HG03378 (cell line): ENCODE measurements around the gene TRPV5.
"Not testable (repeated sequence)": the region's sequence is repeated elsewhere in the genome, so short reads cannot be mapped to it uniquely, and the experiment has no call there.

Experiments used
- ATAC-seq: cut with Tn5 transposase; IDR thresholded peaks from one replicate; pipeline ENCODE4 v1.9.1; 2021; ENCODE audit warnings: mild to moderate bottlenecking, moderate library complexity; ENCODE audit not compliant: unreplicated experiment

The TRPV5 gene

GRCh38 chr7:142933624-142934023, at the start of gene TRPV5:
Gene TRPV5, minus strand, starts transcription at chr7:142933746. Its CDS starts 287 bp downstream, at chr7:142933459.
- ATAC-seq: no peak

GRCh38 chr7:142978402-142978801, 44.9 kb upstream of the TRPV5 start:
- not testable (repeated sequence) for ATAC-seq

GRCh38 chr7:142974626-142975025, 41.1 kb upstream of the TRPV5 start:
- ATAC-seq: no peak

- no peak for ATAC-seq
These were observed 35.6 kb upstream of the TRPV5 start for GRCh38 chr7:142969183-142969582.

- ATAC-seq: no peak
These were observed 34.7 kb upstream of the TRPV5 start for GRCh38 chr7:142968229-142968628.

GRCh38 chr7:142964502-142965246, 31.1 kb upstream of the TRPV5 start:
- no peak for ATAC-seq

- no peak for ATAC-seq
These were observed 30.4 kb upstream of the TRPV5 start for GRCh38 chr7:142963993-142964392.

GRCh38 chr7:142962991-142963390, 29.4 kb upstream of the TRPV5 start:
- no peak for ATAC-seq

GRCh38 chr7:142961973-142962926, 28.7 kb upstream of the TRPV5 start, which contains the start of gene KEL:
Gene KEL, minus strand, starts transcription at chr7:142962363. Its CDS starts 157 bp downstream, at chr7:142962206.
- ATAC-seq: no peak

GRCh38 chr7:142961595-142961972, 28.0 kb upstream of the TRPV5 start:
- no peak for ATAC-seq

GRCh38 chr7:142960955-142961512, 27.5 kb upstream of the TRPV5 start:
- no peak for ATAC-seq

GRCh38 chr7:142959202-142959601, 25.7 kb upstream of the TRPV5 start:
- no peak for ATAC-seq

- ATAC-seq: no peak
These were observed 24.2 kb upstream of the TRPV5 start for GRCh38 chr7:142957723-142958122.

- ATAC-seq: no peak
These were observed 23.5 kb upstream of the TRPV5 start for GRCh38 chr7:142956951-142957623.

- ATAC-seq: peak; percentile 50
These were observed 21.2 kb upstream of the TRPV5 start for GRCh38 chr7:142954680-142955268.

- no peak for ATAC-seq
These were observed 16.7 kb upstream of the TRPV5 start for GRCh38 chr7:142950235-142950634.

- no peak for ATAC-seq
These were observed 15.1 kb upstream of the TRPV5 start for GRCh38 chr7:142948603-142949002.

- no peak for ATAC-seq
These were observed 11.5 kb upstream of the TRPV5 start for GRCh38 chr7:142945001-142945400.

- no peak for ATAC-seq
These were observed 10.2 kb upstream of the TRPV5 start for GRCh38 chr7:142943706-142944268.

- no peak for ATAC-seq
These were observed 9.2 kb upstream of the TRPV5 start for GRCh38 chr7:142942746-142943145.
